ENCODE results near the gene PLCH1.

- TF ChIP-seq CTCF (IDR thresholded peaks at IDR 0.05; ENCODE audit: borderline replicate concordance, extremely low read depth, low read length, poor library complexity, severe bottlenecking) (no peak), EZH2 (IDR thresholded peaks at IDR 0.05; ENCODE audit: borderline replicate concordance, low read depth, low read length, severe bottlenecking) (no peak)
These were observed 140.7 kb downstream of the PLCH1 start for GRCh38 chr3:155604126-155604525.

Measured in DND-41 (cell line).